CD4-positive, alpha-beta T cell treated with Interleukin-12 subunit alpha and Interleukin-12 subunit beta, for 1 hour (primary cell): ENCODE data around the gene LRMDA.

Experiments used
- DNase-seq: peaks from one replicate; pipeline ENCODE4 v3.0.0-alpha.2; 2020

LRMDA gene

GRCh38 chr10:75939541-75939940 lies 508.1 kb downstream of the LRMDA start:
- DNase-seq: no peak

- DNase-seq: no peak
Observed at GRCh38 chr10:75940742-75941141, 509.3 kb downstream of the LRMDA start.

GRCh38 chr10:75941223-75941801 lies 509.9 kb downstream of the LRMDA start:
- DNase-seq: no peak

- DNase-seq: no peak
Observed at GRCh38 chr10:75944061-75944460, 512.6 kb downstream of the LRMDA start.

GRCh38 chr10:75948583-75948982 lies 517.2 kb downstream of the LRMDA start:
- DNase-seq: no peak

GRCh38 chr10:75950307-75950706 lies 518.9 kb downstream of the LRMDA start:
- DNase-seq: no peak

GRCh38 chr10:75950997-75951589 lies 519.7 kb downstream of the LRMDA start:
- no peak for DNase-seq

- no peak for DNase-seq
Observed at GRCh38 chr10:75951627-75952026, 520.2 kb downstream of the LRMDA start.

GRCh38 chr10:75952093-75952492 lies 520.7 kb downstream of the LRMDA start:
- no peak for DNase-seq

- no peak for DNase-seq
Observed at GRCh38 chr10:75954486-75954885, 523.1 kb downstream of the LRMDA start.

GRCh38 chr10:75955973-75956502 lies 524.6 kb downstream of the LRMDA start:
- DNase-seq: no peak

GRCh38 chr10:75956624-75957023 lies 525.2 kb downstream of the LRMDA start:
- DNase-seq: no peak

GRCh38 chr10:75957314-75958120 lies 526.1 kb downstream of the LRMDA start:
- no peak for DNase-seq

GRCh38 chr10:75959209-75959608 lies 527.8 kb downstream of the LRMDA start:
- DNase-seq: no peak

GRCh38 chr10:75959912-75960311 lies 528.5 kb downstream of the LRMDA start:
- DNase-seq: no peak

GRCh38 chr10:75962395-75963061 lies 531.1 kb downstream of the LRMDA start:
- no peak for DNase-seq

- no peak for DNase-seq
Observed at GRCh38 chr10:75967491-75967890, 536.1 kb downstream of the LRMDA start.

- no peak for DNase-seq
Observed at GRCh38 chr10:75969031-75969430, 537.6 kb downstream of the LRMDA start.

- no peak for DNase-seq
Observed at GRCh38 chr10:75971402-75972211, 540.2 kb downstream of the LRMDA start.

GRCh38 chr10:75972491-75973276 lies 541.3 kb downstream of the LRMDA start:
- no peak for DNase-seq

- DNase-seq: no peak
Observed at GRCh38 chr10:75974080-75974479, 542.7 kb downstream of the LRMDA start.

- no peak for DNase-seq
Observed at GRCh38 chr10:75976681-75977080, 545.3 kb downstream of the LRMDA start.
